Naive B cell (primary cell): ENCODE measurements around the gene CARHSP1. TPM values are rescaled to one million over a fixed set of nuclear protein-coding genes. Genes with fewer than 3 reads are reported as not detected.
"Not testable (repeated sequence)": the region's sequence is repeated elsewhere in the genome, so short reads cannot be mapped to it uniquely, and the experiment has no call there.

Experiments
- ATAC-seq, 2 donors: fragments of 150-1000 bp; cut with Tn5 transposase; 2 replicates each; pipeline ENCODE4 v1.10.0; 2021; ENCODE audit warnings: low read depth in 2 of 2, mild to moderate bottlenecking in 2 of 2, moderate library complexity in 2 of 2
- DNase-seq: peaks from one replicate; pipeline ENCODE4 v3.0.0; 2022
- H3K27ac Mint-ChIP-seq, 6 donors: one replicate each; pipeline ENCODE4 v1.8.0; 2020 to 2022; ENCODE audit warnings: mild to moderate bottlenecking in 6 of 6, mixed read lengths in 6 of 6, moderate library complexity in 5 of 6, inconsistent platforms in 2 of 6
- H3K27me3 Mint-ChIP-seq, 3 donors: one replicate each; pipeline ENCODE4 v1.8.0; 2021 to 2022; ENCODE audit warnings: mixed read lengths in 3 of 3, mild to moderate bottlenecking in 1 of 3
- H3K36me3 Mint-ChIP-seq, 2 donors: one replicate each; pipeline ENCODE4 v1.8.0; 2020 to 2022; ENCODE audit warnings: mixed read lengths in 2 of 2, inconsistent platforms in 1 of 2, mild to moderate bottlenecking in 1 of 2
- H3K4me1 Mint-ChIP-seq, 3 donors: one replicate each; pipeline ENCODE4 v1.8.0; 2020 to 2022; ENCODE audit warnings: mixed read lengths in 3 of 3, inconsistent platforms in 1 of 3, mild to moderate bottlenecking in 1 of 3, moderate library complexity in 1 of 3
- H3K4me3 Mint-ChIP-seq, 8 donors: one replicate each; pipeline ENCODE4 v1.8.0; 2020 to 2022; ENCODE audit warnings: mild to moderate bottlenecking in 8 of 8, mixed read lengths in 8 of 8, moderate library complexity in 8 of 8, inconsistent platforms in 2 of 8
- H3K9me3 Mint-ChIP-seq, 7 donors: one replicate each; pipeline ENCODE4 v1.8.0; 2020 to 2022; ENCODE audit warnings: mixed read lengths in 7 of 7, mild to moderate bottlenecking in 5 of 7, inconsistent platforms in 2 of 7, moderate library complexity in 1 of 7
- polyA plus RNA-seq, 6 donors: library from polyadenylated mRNA; unstranded; fragments of 300-500 nt; fragmentation: Illumina TruSeq; gene quantifications; one replicate each; pipeline ENCODE4 v1.2.3, GENCODE V29; 2021; ENCODE audit warnings: low read depth in 6 of 6

CARHSP1 gene
- polyA plus RNA-seq, 6 donors from 2014 or later, result 37.0 to 62.1 (median 50.3) TPM

DNA sequence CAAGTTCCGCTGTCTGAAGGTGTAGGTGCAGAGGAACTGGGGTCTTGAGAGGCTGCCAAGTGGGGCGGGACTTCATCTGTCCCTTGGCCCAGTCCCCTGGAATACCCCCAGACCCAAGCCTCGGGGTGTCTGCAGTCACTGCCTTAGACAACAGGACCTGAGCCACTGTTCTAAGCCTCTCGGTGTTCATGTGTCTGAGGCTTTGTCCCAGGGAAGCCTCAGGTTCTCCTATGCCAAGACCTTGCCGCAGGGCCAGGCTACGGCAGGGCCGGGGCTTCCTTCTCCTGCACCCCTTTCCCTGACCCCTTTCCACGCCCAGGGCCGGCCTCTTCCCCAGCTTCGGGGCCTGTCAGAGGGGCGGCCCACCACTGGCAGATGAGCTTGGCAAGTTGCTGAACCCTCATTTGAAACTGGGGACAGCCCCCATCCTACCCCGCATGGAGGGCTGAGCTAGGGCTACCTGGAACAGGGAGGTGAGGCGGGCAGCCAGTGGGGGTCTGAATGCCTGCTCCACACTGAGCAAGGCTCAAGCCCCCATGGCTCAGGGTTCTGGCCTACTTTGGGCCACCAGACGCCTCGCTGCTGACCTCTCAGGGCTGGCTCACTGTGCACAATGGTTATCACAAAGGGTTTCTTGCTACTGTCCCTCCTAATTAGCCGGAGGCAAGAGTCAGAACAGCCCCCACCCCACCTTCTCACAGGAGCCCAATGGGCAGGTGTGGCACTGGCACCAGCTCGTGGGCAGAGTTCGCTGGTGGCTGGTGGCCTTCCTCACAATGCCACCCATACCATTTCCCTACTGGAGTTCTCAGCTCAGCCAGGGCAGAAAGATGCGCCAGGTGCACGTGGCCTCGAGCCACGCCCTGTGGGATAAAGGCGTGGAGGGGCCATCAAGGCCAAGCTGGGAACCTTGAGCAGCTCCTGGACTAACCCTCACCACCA is 20.4 kb upstream of the CARHSP1 start:
- no peak for ATAC-seq
- no peak for DNase-seq
- peaks cover 6 to 14% of the 10 kb centered on the region in 2 donors for H3K36me3 Mint-ChIP-seq
- peaks cover 0 to 9% (median 8%) of the 10 kb centered on the region in 3 donors for H3K27me3 Mint-ChIP-seq
- peaks cover 31 to 52% (median 42%) of the 10 kb centered on the region in 3 donors for H3K4me1 Mint-ChIP-seq
- no peak overlapping the region for H3K4me3 Mint-ChIP-seq
- no peaks in the 10 kb centered on the region for H3K9me3 Mint-ChIP-seq
- peak overlapping the region in 3 of 6 donors; percentile 54 to 96 (median 77) for H3K27ac Mint-ChIP-seq

DNA sequence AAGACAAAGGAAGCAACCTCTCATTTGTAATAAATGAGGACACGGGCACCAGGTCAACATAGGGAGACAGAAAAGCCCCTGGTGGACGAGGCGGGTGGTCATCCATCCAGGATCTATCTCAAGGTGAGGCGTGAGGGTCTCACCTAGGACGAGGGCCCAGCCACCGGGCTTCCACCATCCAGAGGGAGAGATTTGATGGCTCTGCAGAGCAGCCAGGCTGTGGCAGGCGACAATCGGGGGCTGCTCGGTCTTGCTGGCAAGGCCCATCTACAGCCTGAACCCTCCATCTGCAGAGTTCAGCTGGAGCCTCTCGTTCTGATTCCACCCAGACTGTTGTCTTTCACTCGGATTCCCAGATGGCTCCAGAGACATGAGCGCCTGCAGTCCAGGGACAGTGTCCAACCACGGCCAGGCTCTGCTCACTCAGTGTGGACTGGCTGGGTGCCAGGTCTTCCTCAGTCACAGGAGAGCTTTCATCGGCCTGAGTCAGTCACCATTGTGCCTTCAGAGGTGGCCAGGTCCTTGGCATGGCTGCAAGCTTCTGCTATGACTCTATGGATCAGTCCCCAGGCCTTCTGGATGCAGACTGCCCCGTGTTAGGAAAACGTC is 19.2 kb upstream of the CARHSP1 start:
- no peak for DNase-seq
- no peak for ATAC-seq
- peak overlapping the region in 2 of 8 donors; percentile 6 to 22 for H3K4me3 Mint-ChIP-seq
- peaks cover 31 to 49% (median 39%) of the 10 kb centered on the region in 3 donors for H3K4me1 Mint-ChIP-seq
- H3K27me3 Mint-ChIP-seq, result peaks cover 0 to 9% (median 8%) of the 10 kb centered on the region in 3 donors
- H3K27ac Mint-ChIP-seq, result peak overlapping the region in 3 of 6 donors; percentile 54 to 69 (median 62)
- no peaks in the 10 kb centered on the region for H3K9me3 Mint-ChIP-seq
- peaks cover 2 to 7% of the 10 kb centered on the region in 2 donors for H3K36me3 Mint-ChIP-seq

GRCh38 chr16:8887431-8887765 is 18.6 kb upstream of the CARHSP1 start:
- no peaks in the 10 kb centered on the region for H3K9me3 Mint-ChIP-seq
- no peak overlapping the region for H3K4me3 Mint-ChIP-seq
- peaks cover 0 to 9% (median 8%) of the 10 kb centered on the region in 3 donors for H3K27me3 Mint-ChIP-seq
- ATAC-seq, result no peak
- peak overlapping the region in 3 of 6 donors; percentile 11 to 85 (median 62) for H3K27ac Mint-ChIP-seq
- DNase-seq, result no peak
- H3K4me1 Mint-ChIP-seq, result peaks cover 30 to 48% (median 37%) of the 10 kb centered on the region in 3 donors
- peaks cover 0 to 7% of the 10 kb centered on the region in 2 donors for H3K36me3 Mint-ChIP-seq

GRCh38 chr16:8886593-8887430 is 18.0 kb upstream of the CARHSP1 start:
- Mint-ChIP-seq H3K27ac (peak overlapping the region in 5 of 6 donors; percentile 19 to 85 (median 42)), H3K4me1 (peaks cover 24 to 42% (median 31%) of the 10 kb centered on the region in 3 donors), H3K27me3 (peaks cover 0 to 9% (median 8%) of the 10 kb centered on the region in 3 donors), H3K4me3 (no peak overlapping the region), H3K36me3 (peaks cover 0 to 5% of the 10 kb centered on the region in 2 donors), H3K9me3 (no peaks in the 10 kb centered on the region)
- ATAC-seq (no peak), DNase-seq (no peak)

GRCh38 chr16:8885674-8886592 is 17.1 kb upstream of the CARHSP1 start:
- DNase-seq (no peak), ATAC-seq (no peak)
- H3K27ac Mint-ChIP-seq, result peak overlapping the region in 5 of 6 donors; percentile 62 to 96 (median 78)
- peaks cover 0 to 9% (median 8%) of the 10 kb centered on the region in 3 donors for H3K27me3 Mint-ChIP-seq
- peaks cover 17 to 33% (median 24%) of the 10 kb centered on the region in 3 donors for H3K4me1 Mint-ChIP-seq
- H3K9me3 Mint-ChIP-seq, result no peaks in the 10 kb centered on the region
- H3K36me3 Mint-ChIP-seq, result no peaks in the 10 kb centered on the region
- H3K4me3 Mint-ChIP-seq, result no peak overlapping the region

GRCh38 chr16:8882725-8883377 is 14.0 kb upstream of the CARHSP1 start:
- DNase-seq, result no peak
- H3K4me3 Mint-ChIP-seq, result no peak overlapping the region
- peak overlapping the region in 1 of 6 donors; percentile 26 for H3K27ac Mint-ChIP-seq
- no peaks in the 10 kb centered on the region for H3K36me3 Mint-ChIP-seq
- H3K9me3 Mint-ChIP-seq, result no peaks in the 10 kb centered on the region
- peaks cover 0 to 9% (median 8%) of the 10 kb centered on the region in 3 donors for H3K27me3 Mint-ChIP-seq
- H3K4me1 Mint-ChIP-seq, result peaks cover 18 to 32% (median 29%) of the 10 kb centered on the region in 3 donors
- ATAC-seq, result no peak

DNA sequence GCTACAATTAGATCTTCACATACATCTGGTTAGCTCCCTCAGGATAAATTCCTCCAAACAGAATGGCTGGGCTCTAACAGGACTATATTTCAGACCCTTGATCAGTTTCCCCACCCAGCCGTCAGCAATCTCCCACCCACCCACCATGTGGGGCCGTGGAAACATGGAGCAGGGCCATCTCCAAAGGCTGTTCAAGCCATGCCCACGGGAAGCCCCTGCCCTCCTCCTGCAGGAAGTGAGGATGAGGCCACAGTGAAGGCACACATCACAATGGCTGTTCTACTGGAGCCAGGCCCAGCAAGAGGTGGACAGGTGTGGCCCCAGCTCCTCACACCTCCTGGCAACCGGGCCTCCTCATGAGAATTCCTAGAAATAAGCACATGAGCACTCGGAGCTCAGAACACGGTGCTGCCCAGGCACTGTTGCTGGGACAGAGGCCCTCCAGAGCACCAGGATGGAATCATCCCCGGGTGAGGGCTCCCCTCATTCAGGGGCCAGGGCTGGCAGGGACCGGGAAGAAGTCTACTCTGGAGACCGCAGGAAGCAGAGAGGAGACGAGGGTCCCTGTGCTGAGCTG is 13.3 kb upstream of the CARHSP1 start, which contains the start of gene LITAFD:
TSS of gene LITAFD (plus strand) at position 311 of the 577 bp plus-strand sequence. CDS start 2,005 bp downstream, outside the sequence.
- DNase-seq (no peak), ATAC-seq (no peak)
- Mint-ChIP-seq H3K27me3 (peaks cover 0 to 9% (median 8%) of the 10 kb centered on the region in 3 donors), H3K36me3 (no peaks in the 10 kb centered on the region), H3K9me3 (no peaks in the 10 kb centered on the region), H3K4me1 (peaks cover 15 to 24% (median 22%) of the 10 kb centered on the region in 3 donors), H3K27ac (peak within 1 kb of the TSS in 3 of 6 donors; percentile 26 to 75 (median 33)), H3K4me3 (no peak within 1 kb of the TSS)

DNA sequence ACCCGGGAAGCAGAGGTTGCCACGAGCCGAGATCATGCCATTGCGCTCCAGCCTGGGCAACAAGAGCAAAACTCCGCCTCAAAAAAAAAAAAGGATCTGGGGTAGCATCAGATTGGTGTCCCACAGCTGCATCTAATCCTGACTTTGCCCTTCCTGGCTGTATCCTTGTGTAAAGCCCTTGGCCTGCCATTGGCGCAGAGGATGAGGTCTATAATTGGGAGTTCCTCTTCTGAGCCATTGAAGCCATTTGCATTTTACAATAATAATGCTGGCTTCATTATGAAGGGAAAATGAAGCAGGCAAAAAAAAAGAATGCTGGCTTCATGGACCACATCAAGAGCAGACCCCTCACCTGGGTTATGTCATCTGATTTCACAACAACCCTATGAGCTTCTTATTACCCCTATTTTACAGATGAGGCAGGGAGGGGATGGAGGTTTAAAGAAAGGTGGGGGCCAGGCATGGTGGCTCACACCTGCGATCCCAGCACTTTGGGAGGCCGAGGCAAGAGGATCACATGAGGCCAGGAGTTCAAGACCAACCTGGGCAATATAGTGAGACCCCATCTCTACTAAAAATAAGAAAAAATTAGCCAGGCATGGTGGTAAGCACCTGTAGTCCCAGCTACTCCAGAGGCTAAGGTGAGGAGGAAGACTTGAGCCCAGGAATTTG is 12.2 kb upstream of the CARHSP1 start:
- Mint-ChIP-seq H3K9me3 (no peaks in the 10 kb centered on the region), H3K4me3 (no peak overlapping the region), H3K27me3 (peaks cover 0 to 8% (median 7%) of the 10 kb centered on the region in 3 donors), H3K36me3 (no peaks in the 10 kb centered on the region), H3K4me1 (peaks cover 11 to 15% (median 15%) of the 10 kb centered on the region in 3 donors), H3K27ac (peak overlapping the region in 1 of 6 donors; percentile 33)
- ATAC-seq, result no peak
- no peak for DNase-seq

GRCh38 chr16:8878523-8878911 is 9.7 kb upstream of the CARHSP1 start:
- H3K27ac Mint-ChIP-seq, result peak overlapping the region in 3 of 6 donors; percentile 29 to 43 (median 30)
- ATAC-seq, result no peak
- no peak overlapping the region for H3K4me3 Mint-ChIP-seq
- peaks cover 6 to 12% (median 7%) of the 10 kb centered on the region in 3 donors for H3K4me1 Mint-ChIP-seq
- no peak for DNase-seq
- no peaks in the 10 kb centered on the region for H3K36me3 Mint-ChIP-seq
- no peaks in the 10 kb centered on the region for H3K27me3 Mint-ChIP-seq
- no peaks in the 10 kb centered on the region for H3K9me3 Mint-ChIP-seq

DNA sequence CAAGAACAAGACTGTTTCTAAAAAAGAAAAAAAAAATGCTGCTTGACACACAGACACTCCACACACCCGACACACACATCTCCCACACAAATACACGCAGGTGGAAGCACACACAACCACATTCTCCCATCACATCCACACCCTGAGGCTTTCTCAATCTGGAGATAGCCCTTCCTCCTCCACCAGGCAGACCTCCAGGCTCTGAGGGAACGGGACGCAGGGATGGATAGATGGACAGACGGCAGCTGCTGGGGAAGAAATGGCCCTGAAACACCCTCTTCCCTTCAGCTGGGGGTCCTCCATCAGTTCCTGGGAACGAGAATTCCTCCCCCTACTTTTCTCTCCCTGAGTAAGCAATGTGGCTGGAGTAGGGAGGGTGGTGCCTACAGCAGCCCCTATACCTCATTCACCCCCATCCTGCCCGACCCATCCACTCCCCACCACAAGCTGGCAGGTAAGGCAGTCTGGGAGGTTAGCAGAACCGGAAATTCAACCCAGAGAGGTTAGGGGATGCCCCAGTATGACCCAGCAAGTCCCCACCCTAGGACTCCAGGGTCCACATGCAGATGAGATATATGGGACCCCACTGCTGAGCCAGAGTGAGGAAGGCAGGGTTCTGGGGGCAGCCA is 9.2 kb upstream of the CARHSP1 start:
- H3K36me3 Mint-ChIP-seq, result no peaks in the 10 kb centered on the region

GRCh38 chr16:8875317-8875716 is 6.5 kb upstream of the CARHSP1 start:
- H3K4me1 Mint-ChIP-seq, result peaks cover 13 to 22% (median 14%) of the 10 kb centered on the region in 3 donors
- H3K4me3 Mint-ChIP-seq, ATAC-seq, DNase-seq, H3K9me3 Mint-ChIP-seq, H3K27me3 Mint-ChIP-seq, H3K36me3 Mint-ChIP-seq: not testable (repeated sequence)
- H3K27ac Mint-ChIP-seq, result peak overlapping the region in 1 of 6 donors; percentile 16

More for the DNA sequence above, 9.2 kb upstream of the CARHSP1 start:
- Mint-ChIP-seq H3K4me3 (no peak overlapping the region), H3K27ac (peak overlapping the region in 1 of 6 donors; percentile 30), H3K9me3 (no peaks in the 10 kb centered on the region), H3K27me3 (no peaks in the 10 kb centered on the region), H3K4me1 (peaks cover 6 to 12% (median 7%) of the 10 kb centered on the region in 3 donors)
- DNase-seq, result no peak
- ATAC-seq, result no peak
